Measurements from ENCODE around the gene PTH2R.
A peak's percentile ranks its signal among the peaks of the same experiment; 100 is the strongest.
"Not testable (repeated sequence)": the region's sequence is repeated elsewhere in the genome, so short reads cannot be mapped to it uniquely, and the experiment has no call there.

PTH2R gene

DNA sequence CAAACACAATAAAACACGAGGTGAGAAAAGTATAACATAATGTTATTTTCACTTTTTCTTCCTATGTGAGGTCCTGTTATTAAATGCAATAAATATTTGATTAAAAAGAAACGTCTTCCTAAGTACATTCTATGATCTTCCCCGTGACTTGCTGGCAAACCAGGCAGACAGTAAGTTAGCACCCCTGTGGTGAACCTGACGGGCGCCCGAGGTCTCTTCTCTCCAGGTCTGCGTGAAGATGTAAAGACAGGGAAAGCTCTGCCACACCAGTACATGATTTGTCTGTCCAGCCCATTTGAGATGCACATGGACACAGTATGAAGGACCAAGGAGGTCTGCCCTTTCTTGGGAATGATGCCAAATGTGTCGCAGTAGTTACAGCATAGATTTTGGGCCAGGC lies 57.6 kb downstream of the PTH2R start:
- TF ChIP-seq CTCF (IDR thresholded peaks at IDR 0.05; ENCODE audit: borderline replicate concordance, insufficient read depth, low read depth, low read length): no peak
- H3K4me3 ChIP-seq (ENCODE audit: low read depth, low read length): no peak overlapping the region

DNA sequence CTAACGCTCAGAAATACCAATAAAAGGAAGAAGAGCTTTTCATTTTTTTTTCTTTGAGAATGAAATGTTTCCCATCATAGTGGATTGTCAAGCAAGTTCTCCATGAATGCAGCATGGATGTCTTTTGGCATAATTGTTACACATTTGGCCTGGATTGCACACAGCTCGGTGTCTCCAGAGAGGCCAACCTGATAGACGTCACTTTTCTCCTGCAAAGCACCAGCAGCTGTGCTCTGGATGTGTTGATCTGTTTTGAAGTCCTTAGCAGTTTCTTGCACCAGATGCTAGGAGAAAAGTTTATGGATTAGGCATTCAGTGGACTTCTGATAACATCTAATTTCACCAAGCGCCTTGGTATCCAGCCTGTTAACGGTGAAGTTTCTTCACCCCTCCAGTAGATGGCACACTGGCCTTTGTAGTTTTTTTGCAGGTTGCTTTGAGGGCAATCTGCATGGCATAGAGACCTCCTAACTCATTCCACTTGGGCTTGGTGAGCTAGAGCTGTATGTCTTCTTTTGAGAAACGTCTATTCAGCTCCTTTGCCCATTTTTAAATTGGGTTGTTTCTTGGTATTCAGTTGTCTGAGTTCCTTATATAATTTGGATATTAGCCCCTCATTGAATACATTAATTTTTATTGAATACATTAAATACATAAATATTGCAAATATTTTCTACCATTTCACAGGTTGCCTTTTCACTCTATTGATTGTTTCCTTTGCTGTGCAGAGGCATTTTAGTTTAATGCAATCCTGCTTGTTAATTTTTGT lies 59.7 kb downstream of the PTH2R start:
- no peak overlapping the region for H3K4me3 ChIP-seq (ENCODE audit: low read depth, low read length)

GRCh38 chr2:208466920-208467298 lies 60.3 kb downstream of the PTH2R start:
- TF ChIP-seq CTCF (IDR thresholded peaks at IDR 0.05; ENCODE audit: borderline replicate concordance, insufficient read depth, low read depth, low read length): no peak
- H3K4me3 ChIP-seq (ENCODE audit: low read depth, low read length): no peak overlapping the region

More for the DNA sequence above, 59.7 kb downstream of the PTH2R start:
- peak; percentile 66 for TF ChIP-seq CTCF (IDR thresholded peaks at IDR 0.05; ENCODE audit: borderline replicate concordance, insufficient read depth, low read depth, low read length)

DNA sequence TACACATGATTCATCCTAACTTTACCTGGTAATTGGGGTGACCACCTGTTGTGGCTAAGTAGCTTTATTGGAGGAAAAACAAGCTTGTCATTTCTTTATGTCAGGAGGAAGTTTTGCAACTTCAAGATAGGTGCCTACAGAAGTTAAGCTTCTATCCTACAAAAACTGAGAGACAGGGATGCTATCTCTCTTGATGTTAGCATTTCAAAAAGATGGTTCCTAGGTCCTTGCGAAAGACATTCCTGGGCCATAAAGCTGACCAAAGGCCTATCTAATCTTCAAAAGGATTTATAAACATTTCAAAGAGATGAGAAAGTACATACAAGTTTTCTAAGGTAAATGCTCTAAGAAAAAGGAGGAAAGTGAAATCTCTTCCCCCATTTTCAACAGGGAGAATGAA lies 61.0 kb downstream of the PTH2R start:
- TF ChIP-seq CTCF (IDR thresholded peaks at IDR 0.05; ENCODE audit: borderline replicate concordance, insufficient read depth, low read depth, low read length): no peak
- H3K4me3 ChIP-seq (ENCODE audit: low read depth, low read length): no peak overlapping the region

DNA sequence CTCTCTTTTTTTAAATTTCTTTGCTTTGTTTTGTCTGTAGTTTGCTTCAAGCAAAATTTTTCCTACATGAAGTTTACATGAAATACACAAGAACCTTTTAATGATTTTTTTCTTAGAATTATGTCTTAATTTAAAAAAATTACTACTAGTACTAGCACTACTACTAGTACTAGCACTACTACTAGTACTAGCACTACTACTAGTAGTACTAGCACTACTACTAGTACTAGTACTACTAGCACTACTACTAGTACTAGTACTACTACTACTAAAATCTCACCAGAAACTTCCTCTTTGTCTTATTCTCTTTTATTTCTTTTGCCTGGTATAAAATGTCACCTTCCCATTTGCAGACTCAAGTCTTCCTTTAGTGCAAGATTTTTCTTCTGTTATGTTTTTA lies 71.1 kb downstream of the PTH2R start:
- no peak overlapping the region for H3K4me3 ChIP-seq (ENCODE audit: low read depth, low read length)
- TF ChIP-seq CTCF (IDR thresholded peaks at IDR 0.05; ENCODE audit: borderline replicate concordance, insufficient read depth, low read depth, low read length): no peak

DNA sequence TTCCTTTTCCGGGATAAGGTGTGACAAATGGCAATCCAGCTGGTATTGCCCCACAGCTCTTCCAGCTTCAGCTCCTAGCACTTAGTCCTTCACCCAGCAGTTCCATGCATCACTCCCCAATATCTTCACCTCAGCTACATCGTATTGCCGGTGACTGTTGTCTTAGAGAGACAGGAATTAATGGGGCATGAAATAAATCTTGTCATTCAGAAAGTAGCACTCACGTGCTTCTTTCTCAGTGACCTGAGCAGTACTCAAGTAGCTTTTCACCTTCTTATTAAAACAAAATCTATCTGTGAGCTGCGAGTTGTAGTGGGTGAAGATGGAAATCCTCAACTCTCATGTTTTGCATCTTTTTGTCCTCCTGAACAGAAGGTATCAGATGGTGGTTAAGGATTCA lies 72.8 kb downstream of the PTH2R start:
- TF ChIP-seq CTCF (IDR thresholded peaks at IDR 0.05; ENCODE audit: borderline replicate concordance, insufficient read depth, low read depth, low read length): no peak

DNA sequence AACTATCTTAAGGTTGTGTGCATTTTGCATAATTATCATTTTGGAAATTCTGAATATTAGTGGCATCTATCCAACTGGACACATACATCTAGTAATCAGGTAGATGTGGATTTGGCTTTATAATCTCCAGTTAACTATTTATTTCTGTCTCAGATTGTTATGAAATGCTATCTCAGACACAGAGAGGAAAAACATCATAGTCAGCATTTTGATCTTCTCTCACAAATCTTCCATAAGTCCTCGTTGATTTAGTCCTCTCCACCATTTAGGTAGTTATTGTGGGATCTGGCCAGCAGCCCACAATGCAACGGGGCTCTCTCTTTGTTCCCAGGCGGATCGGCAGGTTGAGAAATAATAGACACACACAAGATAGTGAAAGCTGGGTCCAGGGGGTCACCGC lies 75.4 kb downstream of the PTH2R start:
- not testable (repeated sequence) for H3K4me3 ChIP-seq (ENCODE audit: low read depth, low read length)

More for the DNA sequence above, 72.8 kb downstream of the PTH2R start:
- no peak overlapping the region for H3K4me3 ChIP-seq (ENCODE audit: low read depth, low read length)

DNA sequence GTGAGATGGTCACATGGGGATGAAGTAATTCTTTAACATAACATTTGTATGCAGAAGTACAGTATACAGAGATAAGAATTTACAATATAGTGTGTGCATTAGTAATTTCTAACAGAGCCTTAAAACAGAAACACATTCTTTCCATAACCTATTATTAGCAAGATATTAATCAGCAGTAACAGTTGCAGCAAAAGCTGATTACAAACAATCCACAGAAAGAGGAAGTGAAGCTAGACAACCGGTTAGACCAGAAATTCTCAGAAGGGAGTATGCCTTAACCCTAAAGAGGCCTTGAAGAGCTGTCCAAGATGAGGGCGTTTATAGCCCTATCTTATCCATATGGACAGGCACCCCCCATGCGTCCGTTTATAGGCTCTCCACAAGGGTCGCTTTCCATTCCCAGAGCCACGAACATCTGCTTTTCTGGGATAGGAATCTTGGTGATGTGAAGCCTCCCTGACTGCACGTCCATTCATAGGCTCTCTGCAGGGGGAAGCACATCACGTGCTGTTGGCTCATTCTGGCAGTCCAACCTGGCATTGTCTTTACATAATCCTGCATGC lies 75.9 kb downstream of the PTH2R start:
- H3K4me3 ChIP-seq (ENCODE audit: low read depth, low read length): not testable (repeated sequence)
